Activated naive CD4-positive, alpha-beta T cell (primary cell): ENCODE results near the gene PARL.
"Not testable (repeated sequence)": the region's sequence is repeated elsewhere in the genome, so short reads cannot be mapped to it uniquely, and the experiment has no call there.

Source experiments
- DNase-seq, 4 experiments: peaks; one replicate each; lab custom pipeline; 2025; lab: John Stamatoyannopoulos, UW

Gene PARL

DNA sequence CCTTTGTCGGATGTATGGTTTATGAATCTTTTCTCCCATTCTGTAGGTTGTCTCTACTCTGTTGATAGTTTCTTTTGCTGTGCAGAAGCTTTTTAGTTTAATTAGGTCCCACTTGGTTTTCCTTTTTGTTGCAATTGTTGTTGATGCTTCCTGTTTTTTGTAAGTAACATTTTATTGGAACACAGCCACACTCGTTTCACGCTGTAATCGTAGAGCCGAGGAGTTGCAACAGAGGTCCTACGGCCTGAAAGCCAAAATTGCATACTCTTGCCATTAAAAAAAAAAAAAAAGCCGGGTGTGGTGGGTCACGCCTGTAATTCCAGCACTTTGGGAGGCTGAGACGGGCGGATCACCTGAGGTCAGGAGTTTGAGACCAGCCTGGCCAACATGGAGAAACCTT is 100.2 kb downstream of the PARL start:
- DNase-seq, result not testable (repeated sequence)

DNA sequence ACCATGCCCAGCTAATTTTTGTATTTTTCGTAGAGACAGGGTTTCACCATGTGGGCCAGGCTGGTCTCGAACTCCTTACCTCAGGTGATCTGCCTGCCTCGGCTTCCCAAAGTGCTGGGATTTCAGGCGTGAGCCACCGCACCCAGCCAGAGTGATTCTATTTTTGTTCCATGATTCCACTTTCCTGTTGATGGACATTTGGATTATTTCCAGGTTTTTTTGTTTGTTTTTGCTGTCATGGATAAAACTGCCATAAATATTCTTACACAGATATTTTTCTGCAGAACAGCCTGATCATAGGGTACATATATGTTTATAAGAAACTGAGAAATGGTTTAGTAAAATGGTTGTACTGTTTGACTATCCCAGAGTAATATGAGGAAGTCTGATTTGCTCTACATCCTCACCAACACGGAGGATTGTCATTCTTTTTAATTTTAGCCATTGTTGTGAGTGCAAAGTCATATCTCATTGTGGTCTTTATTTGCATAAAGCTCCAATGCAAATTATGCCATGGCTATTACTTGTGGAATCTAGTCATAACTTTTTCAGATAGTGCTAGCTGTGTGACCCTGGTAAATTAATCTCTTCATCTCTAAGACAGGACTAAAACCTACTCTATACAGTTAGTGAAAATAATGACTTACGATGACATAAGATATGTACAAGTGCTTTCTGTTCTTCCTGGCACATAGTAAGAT is 102.0 kb downstream of the PARL start:
- DNase-seq, result no peak

- no peak for DNase-seq
Observed at GRCh38 chr3:183781246-183781645, 103.4 kb downstream of the PARL start.

GRCh38 chr3:183779896-183780465 is 104.7 kb downstream of the PARL start:
- DNase-seq, result no peak
